GM20431 (cell line): ENCODE results near the gene PTPN9.
"Not testable (repeated sequence)": the region's sequence is repeated elsewhere in the genome, so short reads cannot be mapped to it uniquely, and the experiment has no call there.

Source experiments
- in situ Hi-C: fragments of 300-500 bp; cut with MseI, MboI; formaldehyde crosslinking; loops from one replicate; pipeline ENCODE4 v1.15.0; 2020; ENCODE audit warnings: low sequenced_read_pairs; ENCODE audit not compliant: unreplicated experiment

The PTPN9 gene

GRCh38 chr15:75455424-75455981 is 123.6 kb downstream of the PTPN9 start:
- in situ Hi-C loops, result no loop called here

GRCh38 chr15:75454471-75455378 is 124.4 kb downstream of the PTPN9 start:
- in situ Hi-C loops, result no loop called here

GRCh38 chr15:75453703-75454470 is 125.2 kb downstream of the PTPN9 start:
- in situ Hi-C loops, result no loop called here

- in situ Hi-C loops, result no loop called here
Measured at GRCh38 chr15:75452865-75453702, 126.0 kb downstream of the PTPN9 start.

GRCh38 chr15:75452364-75452864 is 126.7 kb downstream of the PTPN9 start:
- in situ Hi-C loops, result no loop called here

- in situ Hi-C loops, result no loop called here
Measured at GRCh38 chr15:75451674-75452363, 127.3 kb downstream of the PTPN9 start, which contains the start of gene SIN3A. TSS of gene SIN3A (minus strand) at chr15:75451690. CDS start at chr15:75430375, 21,315 bp downstream.

- in situ Hi-C loops, result no loop called here
Measured at GRCh38 chr15:75451202-75451673, 127.9 kb downstream of the PTPN9 start.

- in situ Hi-C loops, result no loop called here
Measured at GRCh38 chr15:75450307-75451201, 128.6 kb downstream of the PTPN9 start.

GRCh38 chr15:75449585-75450306 is 129.4 kb downstream of the PTPN9 start:
- in situ Hi-C loops, result no loop called here

GRCh38 chr15:75448171-75448570 is 130.9 kb downstream of the PTPN9 start:
- in situ Hi-C loops, result not testable (repeated sequence)

GRCh38 chr15:75446151-75446550 is 133.0 kb downstream of the PTPN9 start:
- in situ Hi-C loops, result no loop called here

- in situ Hi-C loops, result not testable (repeated sequence)
Measured at GRCh38 chr15:75445324-75445723, 133.8 kb downstream of the PTPN9 start.

GRCh38 chr15:75443972-75444453 is 135.1 kb downstream of the PTPN9 start:
- in situ Hi-C loops, result not testable (repeated sequence)

- in situ Hi-C loops, result no loop called here
Measured at GRCh38 chr15:75437721-75438120, 141.4 kb downstream of the PTPN9 start.

GRCh38 chr15:75436881-75437280 is 142.2 kb downstream of the PTPN9 start:
- in situ Hi-C loops, result no loop called here

- in situ Hi-C loops, result no loop called here
Measured at GRCh38 chr15:75431682-75432081, 147.4 kb downstream of the PTPN9 start.

- in situ Hi-C loops, result no loop called here
Measured at GRCh38 chr15:75431270-75431669, 147.8 kb downstream of the PTPN9 start.
